HEK293T (cell line): ENCODE measurements around the gene PRPF19.

ENCODE experiments used
- ARNT ChIP-seq: fragments of 450-650 bp; IDR thresholded peaks from 2 replicates; pipeline ENCODE4 v1.6.1; 2017; ENCODE audit warnings: mild to moderate bottlenecking
- BHLHE40 ChIP-seq: fragments of 450-650 bp; IDR thresholded peaks from 2 replicates; pipeline ENCODE4 v1.6.1; 2016; ENCODE audit warnings: mild to moderate bottlenecking, moderate library complexity, borderline replicate concordance
- FOXM1 ChIP-seq: fragments of 450-650 bp; IDR thresholded peaks from 2 replicates; pipeline ENCODE4 v1.6.1; 2017; ENCODE audit warnings: mild to moderate bottlenecking, borderline replicate concordance
- HDGF ChIP-seq: fragments of 450-650 bp; IDR thresholded peaks from 2 replicates; pipeline ENCODE4 v1.6.1; 2017; ENCODE audit warnings: antibody characterized with exemption, borderline replicate concordance
- PKNOX1 ChIP-seq: fragments of 450-650 bp; IDR thresholded peaks from 2 replicates; pipeline ENCODE4 v1.6.1; 2016
- SP1 ChIP-seq: fragments of 450-650 bp; IDR thresholded peaks from 2 replicates; pipeline ENCODE4 v1.6.1; 2017
- TARDBP ChIP-seq: fragments of 450-650 bp; IDR thresholded peaks from 2 replicates; pipeline ENCODE4 v1.6.1; 2016

- TF ChIP-seq TARDBP = no peak
- no peak for TF ChIP-seq FOXM1
- TF ChIP-seq PKNOX1 = no peak
- no peak for TF ChIP-seq SP1
- no peak for TF ChIP-seq BHLHE40
- no peak for TF ChIP-seq ARNT
- TF ChIP-seq HDGF = no peak
Observed at GRCh38 chr11:60908803-60909202, 2.4 kb upstream of the PRPF19 start.
